ENCODE data around the gene RBM10.

DNA sequence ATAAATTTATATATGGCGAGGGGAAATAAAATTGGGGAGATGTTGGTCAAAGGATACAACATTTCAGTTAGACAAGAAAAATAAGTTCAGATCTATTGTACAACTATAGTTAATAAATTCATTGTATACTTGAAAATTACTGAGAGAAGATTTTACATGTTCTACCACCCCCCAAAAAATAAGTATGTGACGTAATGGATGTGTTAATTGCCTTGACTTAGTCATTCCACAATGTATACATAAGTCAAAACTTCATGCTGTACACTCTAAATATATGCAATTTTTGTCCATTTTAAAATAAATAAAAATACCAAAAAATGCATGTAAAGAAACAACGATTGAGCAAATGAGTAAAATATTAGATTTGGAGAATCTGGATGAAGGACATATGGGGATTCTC, 89.6 kb downstream of the RBM10 start:
- no peak for TF ChIP-seq TAF1 (IDR thresholded peaks at IDR 0.05; ENCODE audit: borderline replicate concordance, insufficient read depth, low read length)
- TF ChIP-seq REST (IDR thresholded peaks at IDR 0.05; ENCODE audit: insufficient read depth in 1 of 2, low read depth in 2 of 2, low read length in 2 of 2), result no peak

Measured in PFSK-1 (cell line).